Spleen (tissue), 11 donors: ENCODE data around the gene NKAIN4. TPM values are rescaled to one million over a fixed set of nuclear protein-coding genes. Genes with fewer than 3 reads are reported as not detected.

Experiments used
- DNase-seq: peaks from one replicate; pipeline ENCODE4 v3.0.0-alpha.2; 2020
- H3K27ac ChIP-seq, 8 donors: fragments of 200-600 bp; sonication (generic) in 7 of 8; 1 replicate in 4 of 8; 2 replicates in 4 of 8; pipeline versions ENCODE4 v1.5.0 to v1.8.0; 2016 to 2021; ENCODE audit warnings: inconsistent platforms in 4 of 8, mild to moderate bottlenecking in 4 of 8, moderate library complexity in 1 of 8
- H3K27me3 ChIP-seq, 7 donors: fragments of 200-600 bp; sonication (generic) in 6 of 7; replicated peaks in 1 of 7; 1 replicate in 4 of 7; 2 replicates in 3 of 7; pipeline versions ENCODE4 v1.5.0 to v1.8.0; 2016 to 2021; ENCODE audit warnings: inconsistent platforms in 3 of 7, mild to moderate bottlenecking in 1 of 7
- H3K36me3 ChIP-seq, 6 donors: fragments of 200-600 bp; sonication (generic) in 5 of 6; 1 replicate in 4 of 6; 2 replicates in 2 of 6; pipeline versions ENCODE4 v1.5.0 to v1.8.0; 2016 to 2021; ENCODE audit warnings: inconsistent platforms in 2 of 6
- H3K4me1 ChIP-seq, 6 donors: fragments of 200-600 bp; sonication (generic) in 5 of 6; 1 replicate in 3 of 6; 2 replicates in 3 of 6; pipeline versions ENCODE4 v1.5.0 to v1.8.0; 2016 to 2021; ENCODE audit warnings: inconsistent platforms in 3 of 6
- H3K4me3 ChIP-seq, 8 donors: fragments of 200-600 bp; sonication (generic) in 7 of 8; 1 replicate in 4 of 8; 2 replicates in 4 of 8; pipeline versions ENCODE4 v1.5.0 to v1.8.0; 2016 to 2021; ENCODE audit warnings: inconsistent platforms in 4 of 8, mild to moderate bottlenecking in 4 of 8, moderate library complexity in 2 of 8
- H3K9me3 ChIP-seq, 8 donors: fragments of 200-600 bp; sonication (generic) in 7 of 8; 1 replicate in 4 of 8; 2 replicates in 4 of 8; pipeline versions ENCODE4 v1.5.0 to v1.8.0; 2016 to 2021; ENCODE audit warnings: inconsistent platforms in 4 of 8
- CTCF ChIP-seq, 11 experiments: fragments of 200-600 bp in 7 of 11; fragments of 450-650 bp in 4 of 11; sonication (generic) in 4 of 11; IDR thresholded peaks in 8 of 11; conservative IDR thresholded peaks in 3 of 11; 1 replicate in 7 of 11; 2 replicates in 4 of 11; pipeline versions ENCODE4 v1.4.0 to v1.8.0; 2016 to 2021; ENCODE audit warnings: antibody characterized with exemption in 11 of 11, inconsistent platforms in 4 of 11, mild to moderate bottlenecking in 1 of 11
- POLR2A ChIP-seq, 3 donors: fragments of 450-650 bp; IDR thresholded peaks; one replicate each; pipeline ENCODE4 v1.5.1; 2017; ENCODE audit warnings: antibody characterized with exemption in 3 of 3, mild to moderate bottlenecking in 1 of 3
- POLR2AphosphoS5 ChIP-seq, 3 donors: sonication (generic); formaldehyde crosslinking; IDR thresholded peaks; one replicate each; pipeline ENCODE4 v1.5.1; 2017; ENCODE audit warnings: antibody characterized with exemption in 3 of 3
- WGBS, 5 donors: extraction: QIAGEN DNeasy Blood & Tissue Kit in 3 of 5; methylation state at CpG; one replicate each; pipeline versions ENCODE4 v1.1.5 to v1.1.7; 2013 to 2018; 5-methylcytosine and 5-hydroxymethylcytosine counted together
- intact Hi-C: fragments of 100-400 bp; cut with DNase I; formaldehyde crosslinking; loops from one replicate; pipeline ENCODE4 v1.15.0; 2023; ENCODE audit warnings: low total_unique reads
- polyA plus RNA-seq, 3 donors: library from polyadenylated mRNA; stranded (reverse); fragments of 200-250 nt; gene quantifications; one replicate each; pipeline ENCODE4 v1.2.1, GENCODE V29; 2013
- total RNA-seq, 7 donors: library from RNA; depleted of rRNA in 3 of 7; stranded (reverse); fragments of >200 nt in 3 of 7; fragmentation: NEBNext Ultra II Directional in 4 of 7; extraction: Animal tissue kit (Norgen Biotek cat#: 25700) in 4 of 7; gene quantifications; one replicate each; pipeline versions ENCODE4 v1.1.0 to v1.2.1, GENCODE V29; 2016 to 2021
- donor health status: healthy with polysubstance abuse.
- donor health status: DM: no; HTN: no; CAD: no; lungs with moderate emphysema.
- donor health status: DM: no; HTN: no; CAD: no.
- donor health status: Bipolar disorder and iron deficiency.
- donor health status: healthy.
- donor health status: DM: no; HTN: no; CAD: no.
- donor health status: DM: yes; HTN: yes; CAD: no.

The NKAIN4 gene
- total and polyA plus RNA-seq, 10 donors: 0.09 TPM; not detected in 9

GRCh38 chr20:63290677-63291472 lies 36.6 kb upstream of the NKAIN4 start:
- WGBS, 5 donors: 42 to 64% (median 46%) methylated on average over 16 to 26 of the region's 26 CpGs
- H3K9me3 ChIP-seq: no peaks in the 10 kb centered on the region
- no peak overlapping the region for H3K4me3 ChIP-seq
- DNase-seq: no peak
- H3K4me1 ChIP-seq: peaks cover 0 to 27% (median 15%) of the 10 kb centered on the region in 6 donors
- peaks cover 0 to 39% (median 33%) of the 10 kb centered on the region in 6 donors for H3K36me3 ChIP-seq
- peak; percentile 56 to 88 (median 72) for TF ChIP-seq CTCF (IDR thresholded peaks at IDR 0.05 in 8 of 11, conservative IDR thresholded peaks at IDR 0.05 in 3 of 11)
- TF ChIP-seq POLR2A (IDR thresholded peaks at IDR 0.05): no peak
- TF ChIP-seq POLR2AphosphoS5 (IDR thresholded peaks at IDR 0.05): peak in 2 of 3 donors; percentile 7 to 65
- H3K27me3 ChIP-seq: peaks cover 0 to 36% (median 18%) of the 10 kb centered on the region in 7 donors
- intact Hi-C loops: no loop called here
- no peak overlapping the region for H3K27ac ChIP-seq

GRCh38 chr20:63290136-63290676 lies 35.9 kb upstream of the NKAIN4 start:
- peak in 2 of 3 donors; percentile 7 to 8 for TF ChIP-seq POLR2AphosphoS5 (IDR thresholded peaks at IDR 0.05)
- TF ChIP-seq POLR2A (IDR thresholded peaks at IDR 0.05): no peak
- TF ChIP-seq CTCF (IDR thresholded peaks at IDR 0.05 in 8 of 11, conservative IDR thresholded peaks at IDR 0.05 in 3 of 11): no peak
- 74 to 93% (median 86%) methylated on average over 7 to 17 of the region's 17 CpGs for WGBS, 5 donors
- Histone ChIP-seq H3K36me3 (peaks cover 0 to 46% (median 40%) of the 10 kb centered on the region in 6 donors), H3K4me1 (peaks cover 0 to 29% (median 12%) of the 10 kb centered on the region in 6 donors), H3K27me3 (peaks cover 0 to 29% (median 11%) of the 10 kb centered on the region in 7 donors), H3K9me3 (no peaks in the 10 kb centered on the region), H3K27ac (no peak overlapping the region), H3K4me3 (no peak overlapping the region)
- intact Hi-C loops: no loop called here
- no peak for DNase-seq

- WGBS, 5 donors: 89 to 95% (median 92%) methylated on average over 14 to 25 of the region's 25 CpGs
These were observed 35.3 kb upstream of the NKAIN4 start for GRCh38 chr20:63289311-63290135.

More at GRCh38 chr20:63289311-63290135, 35.3 kb upstream of the NKAIN4 start:
- TF ChIP-seq CTCF (IDR thresholded peaks at IDR 0.05 in 8 of 11, conservative IDR thresholded peaks at IDR 0.05 in 3 of 11) (no peak), POLR2A (IDR thresholded peaks at IDR 0.05) (no peak), POLR2AphosphoS5 (IDR thresholded peaks at IDR 0.05) (peak in 1 of 3 donors; percentile 34)
- intact Hi-C loops: no loop called here
- Histone ChIP-seq H3K4me3 (no peak overlapping the region), H3K36me3 (peaks cover 0 to 53% (median 43%) of the 10 kb centered on the region in 6 donors), H3K27ac (no peak overlapping the region), H3K9me3 (no peaks in the 10 kb centered on the region), H3K27me3 (peaks cover 0 to 22% (median 5%) of the 10 kb centered on the region in 7 donors), H3K4me1 (peaks cover 0 to 33% (median 10%) of the 10 kb centered on the region in 6 donors)
- DNase-seq: no peak
